Natural killer cell (primary cell): ENCODE data around the gene FRS2. TPM values are rescaled to one million over a fixed set of nuclear protein-coding genes. Genes with fewer than 3 reads are reported as not detected.

ENCODE experiments used
- ATAC-seq, 3 donors: fragments of 150-1000 bp in 2 of 3; fragments of 200-7000 bp in 1 of 3; cut with Tn5 transposase; 1 replicate in 1 of 3; 2 replicates in 2 of 3; pipeline ENCODE4 v1.10.0; 2021; ENCODE audit warnings: mild to moderate bottlenecking in 2 of 3, moderate library complexity in 2 of 3
- DNase-seq, 2 donors: peaks; one replicate each; pipeline versions ENCODE4 v3.0.0 to v3.0.0-alpha.2; 2013 to 2021; ENCODE audit warnings: mixed read lengths in 1 of 2
- H3K27ac ChIP-seq: one replicate; pipeline ENCODE4 v1.5.1; 2013; ENCODE audit warnings: mild to moderate bottlenecking, low read length
- H3K27me3 ChIP-seq: one replicate; pipeline ENCODE4 v1.6.1; 2013; ENCODE audit warnings: low read length; ENCODE audit not compliant: control insufficient read depth, insufficient read depth
- H3K36me3 ChIP-seq: one replicate; pipeline ENCODE4 v1.6.1; 2013; ENCODE audit warnings: low read length; ENCODE audit not compliant: control insufficient read depth, insufficient read depth
- H3K4me1 ChIP-seq: one replicate; pipeline ENCODE4 v1.6.1; 2013; ENCODE audit warnings: low read length; ENCODE audit not compliant: control insufficient read depth, insufficient read depth
- H3K4me3 ChIP-seq: one replicate; pipeline ENCODE4 v1.5.1; 2013; ENCODE audit warnings: low read length
- H3K9me3 ChIP-seq: one replicate; pipeline ENCODE4 v1.6.1; 2013; ENCODE audit warnings: low read length; ENCODE audit not compliant: control insufficient read depth, insufficient read depth
- H3K27ac Mint-ChIP-seq, 2 donors: one replicate each; pipeline ENCODE4 v1.8.0; 2022; ENCODE audit warnings: mild to moderate bottlenecking in 2 of 2, mixed read lengths in 2 of 2, moderate library complexity in 1 of 2
- H3K27me3 Mint-ChIP-seq, 2 donors: one replicate each; pipeline ENCODE4 v1.8.0; 2022; ENCODE audit warnings: low read depth in 2 of 2, mixed read lengths in 2 of 2
- H3K36me3 Mint-ChIP-seq: one replicate; pipeline ENCODE4 v1.8.0; 2022; ENCODE audit warnings: mixed read lengths
- H3K4me1 Mint-ChIP-seq, 2 donors: one replicate each; pipeline ENCODE4 v1.8.0; 2022; ENCODE audit warnings: mixed read lengths in 2 of 2
- H3K4me3 Mint-ChIP-seq: one replicate; pipeline ENCODE4 v1.8.0; 2022; ENCODE audit warnings: mild to moderate bottlenecking, moderate library complexity, mixed read lengths
- H3K9me3 Mint-ChIP-seq, 2 donors: one replicate each; pipeline ENCODE4 v1.8.0; 2022; ENCODE audit warnings: mixed read lengths in 2 of 2
- CTCF ChIP-seq: fragments of 200-600 bp; IDR thresholded peaks from one replicate; pipeline ENCODE4 v1.8.0; 2022; ENCODE audit warnings: antibody characterized with exemption
- WGBS: methylation state at CpG from one replicate; pipeline ENCODE4 v1.1.7; 2013; ENCODE audit warnings: missing lambda C conversion rate; ENCODE audit not compliant: insufficient coverage; 5-methylcytosine and 5-hydroxymethylcytosine counted together
- intact Hi-C: fragments of 100-400 bp; cut with micrococcal nuclease; formaldehyde crosslinking; loops from one replicate; pipeline ENCODE4 v1.14.2; 2022
- total RNA-seq, 4 donors: library from RNA; stranded (reverse); fragments of 120-200 nt in 1 of 4; gene quantifications; one replicate each; pipeline versions ENCODE4 v1.2.3 to v1.2.4, GENCODE V29; 2013 to 2022

Gene FRS2
- total RNA-seq, 3 donors from 2014 or later (not counting 1 experiment from before 2014, with no cell fraction given): 25.6 to 33.8 (median 28.2) TPM

- Histone ChIP-seq H3K9me3 (no peaks in the 10 kb centered on the region), H3K4me3 (no peak overlapping the region), H3K36me3 (no peaks in the 10 kb centered on the region), H3K27ac (no peak overlapping the region), H3K27me3 (no peaks in the 10 kb centered on the region), H3K4me1 (no peaks in the 10 kb centered on the region)
- H3K9me3 Mint-ChIP-seq: no peaks in the 10 kb centered on the region
- H3K27ac Mint-ChIP-seq: no peak overlapping the region
- intact Hi-C loops: no loop called here
- H3K4me1 Mint-ChIP-seq: peaks cover 5 to 11% of the 10 kb centered on the region in 2 donors
- DNase-seq (no peak), ATAC-seq (no peak)
- H3K4me3 Mint-ChIP-seq: no peak overlapping the region
- TF ChIP-seq CTCF: no peak
- H3K27me3 Mint-ChIP-seq: no peaks in the 10 kb centered on the region
- no peaks in the 10 kb centered on the region for H3K36me3 Mint-ChIP-seq
- WGBS: 80% methylated on average over 2 of the region's 2 CpGs
Observed at GRCh38 chr12:69553628-69554248, 83.5 kb downstream of the FRS2 start.

GRCh38 chr12:69555461-69555860 lies 85.3 kb downstream of the FRS2 start:
- Histone ChIP-seq H3K36me3 (no peaks in the 10 kb centered on the region), H3K27me3 (no peaks in the 10 kb centered on the region), H3K27ac (no peak overlapping the region), H3K4me3 (no peak overlapping the region), H3K9me3 (no peaks in the 10 kb centered on the region), H3K4me1 (no peaks in the 10 kb centered on the region)
- H3K9me3 Mint-ChIP-seq: no peaks in the 10 kb centered on the region
- 60% methylated on average over 2 of the region's 6 CpGs for WGBS
- no peaks in the 10 kb centered on the region for H3K27me3 Mint-ChIP-seq
- peaks cover 5 to 11% of the 10 kb centered on the region in 2 donors for H3K4me1 Mint-ChIP-seq
- no peaks in the 10 kb centered on the region for H3K36me3 Mint-ChIP-seq
- no peak for TF ChIP-seq CTCF
- intact Hi-C loops: no loop called here
- DNase-seq (no peak), ATAC-seq (no peak)
- no peak overlapping the region for H3K27ac Mint-ChIP-seq
- H3K4me3 Mint-ChIP-seq: no peak overlapping the region

GRCh38 chr12:69556383-69556782 lies 86.2 kb downstream of the FRS2 start:
- TF ChIP-seq CTCF: no peak
- H3K36me3 Mint-ChIP-seq: no peaks in the 10 kb centered on the region
- H3K4me1 Mint-ChIP-seq: peaks cover 5 to 11% of the 10 kb centered on the region in 2 donors
- no peaks in the 10 kb centered on the region for H3K9me3 ChIP-seq
- H3K27me3 ChIP-seq: no peaks in the 10 kb centered on the region
- no peaks in the 10 kb centered on the region for H3K9me3 Mint-ChIP-seq
- no peak overlapping the region for H3K4me3 ChIP-seq
- DNase-seq: no peak
- H3K4me1 ChIP-seq: no peaks in the 10 kb centered on the region
- intact Hi-C loops: no loop called here
- no peak overlapping the region for H3K27ac Mint-ChIP-seq
- no peak for ATAC-seq
- no peak overlapping the region for H3K27ac ChIP-seq
- H3K4me3 Mint-ChIP-seq: no peak overlapping the region
- H3K36me3 ChIP-seq: no peaks in the 10 kb centered on the region
- no peaks in the 10 kb centered on the region for H3K27me3 Mint-ChIP-seq
- WGBS: 100% methylated on average over 7 of the region's 9 CpGs

- Mint-ChIP-seq H3K36me3 (no peaks in the 10 kb centered on the region), H3K27me3 (no peaks in the 10 kb centered on the region), H3K9me3 (no peaks in the 10 kb centered on the region), H3K4me3 (no peak overlapping the region), H3K4me1 (peaks cover 5 to 9% of the 10 kb centered on the region in 2 donors), H3K27ac (no peak overlapping the region)
- Histone ChIP-seq H3K9me3 (no peaks in the 10 kb centered on the region), H3K4me1 (no peaks in the 10 kb centered on the region), H3K36me3 (peaks cover 28% of the 10 kb centered on the region), H3K27ac (no peak overlapping the region), H3K4me3 (no peak overlapping the region), H3K27me3 (no peaks in the 10 kb centered on the region)
- no peak for DNase-seq
- intact Hi-C loops: no loop called here
- no peak for TF ChIP-seq CTCF
- 99% methylated on average over 2 of the region's 2 CpGs for WGBS
- ATAC-seq: no peak
Observed at GRCh38 chr12:69563166-69563762, 93.1 kb downstream of the FRS2 start.
